ENCODE results near the gene CFAP299. TPM values are rescaled to one million over a fixed set of nuclear protein-coding genes. Genes with fewer than 3 reads are reported as not detected.

Gene CFAP299
- total RNA-seq, 1 experiment from 2014 or later, result not detected

DNA sequence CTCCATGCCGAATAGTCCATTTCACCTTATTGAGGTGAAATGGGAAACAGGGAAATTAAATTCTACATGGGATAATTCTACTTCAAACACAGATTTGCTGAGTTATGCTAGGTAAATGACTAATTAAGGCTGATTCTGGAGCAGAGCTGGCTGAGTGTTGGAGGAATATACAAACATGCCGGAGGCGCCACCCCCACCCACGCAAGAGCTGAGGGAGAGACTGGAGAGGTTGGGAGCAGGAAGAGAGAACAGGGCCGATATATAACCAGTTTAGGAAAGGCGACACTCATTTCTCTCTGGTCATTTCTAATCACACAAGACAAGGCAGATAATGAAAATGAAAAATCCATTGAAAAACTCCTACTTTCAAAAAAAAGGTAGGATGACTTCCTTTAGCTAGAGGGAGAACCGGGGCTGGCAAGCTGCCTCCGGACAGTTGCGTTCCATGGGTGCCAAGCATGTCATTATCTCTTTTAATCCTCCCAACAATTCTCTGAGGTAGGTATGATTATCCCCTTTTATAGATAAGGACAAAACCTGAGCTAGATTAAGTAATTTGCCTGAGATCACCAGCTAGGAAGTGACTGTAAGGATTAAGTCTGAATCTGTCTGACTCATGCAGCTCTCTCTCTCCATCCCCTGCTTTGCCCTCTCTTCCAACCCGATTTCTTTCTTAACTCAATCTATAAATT lies 27.6 kb upstream of the CFAP299 start (continued):
- TF ChIP-seq, protein P1, sequence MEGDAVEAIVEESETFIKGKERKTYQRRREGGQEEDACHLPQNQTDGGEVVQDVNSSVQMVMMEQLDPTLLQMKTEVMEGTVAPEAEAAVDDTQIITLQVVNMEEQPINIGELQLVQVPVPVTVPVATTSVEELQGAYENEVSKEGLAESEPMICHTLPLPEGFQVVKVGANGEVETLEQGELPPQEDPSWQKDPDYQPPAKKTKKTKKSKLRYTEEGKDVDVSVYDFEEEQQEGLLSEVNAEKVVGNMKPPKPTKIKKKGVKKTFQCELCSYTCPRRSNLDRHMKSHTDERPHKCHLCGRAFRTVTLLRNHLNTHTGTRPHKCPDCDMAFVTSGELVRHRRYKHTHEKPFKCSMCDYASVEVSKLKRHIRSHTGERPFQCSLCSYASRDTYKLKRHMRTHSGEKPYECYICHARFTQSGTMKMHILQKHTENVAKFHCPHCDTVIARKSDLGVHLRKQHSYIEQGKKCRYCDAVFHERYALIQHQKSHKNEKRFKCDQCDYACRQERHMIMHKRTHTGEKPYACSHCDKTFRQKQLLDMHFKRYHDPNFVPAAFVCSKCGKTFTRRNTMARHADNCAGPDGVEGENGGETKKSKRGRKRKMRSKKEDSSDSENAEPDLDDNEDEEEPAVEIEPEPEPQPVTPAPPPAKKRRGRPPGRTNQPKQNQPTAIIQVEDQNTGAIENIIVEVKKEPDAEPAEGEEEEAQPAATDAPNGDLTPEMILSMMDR (IDR thresholded peaks at IDR 0.05 in 2 of 3, conservative IDR thresholded peaks at IDR 0.05 in 1 of 3; ENCODE audit: borderline replicate concordance in 1 of 3, insufficient read depth in 1 of 3, low read depth in 2 of 3, low read length in 2 of 3), result no peak
- TF ChIP-seq POLR2A (IDR thresholded peaks at IDR 0.05; ENCODE audit: borderline replicate concordance, extremely low read depth, insufficient read depth, insufficient read length) (no peak), POLR2AphosphoS5 (IDR thresholded peaks at IDR 0.05; ENCODE audit: low read depth, low read length) (no peak), CEBPB (IDR thresholded peaks at IDR 0.05; ENCODE audit: low read depth) (no peak), YY1 (IDR thresholded peaks at IDR 0.05; ENCODE audit: extremely low read depth, insufficient replicate concordance, low read depth, low read length) (no peak), EZH2phosphoT487 (IDR thresholded peaks at IDR 0.05; ENCODE audit: borderline replicate concordance) (no peak), TCF7L2 (IDR thresholded peaks at IDR 0.05; ENCODE audit: borderline replicate concordance, extremely low read depth, insufficient read depth, insufficient read length) (no peak), ZNF274 (IDR thresholded peaks at IDR 0.05; ENCODE audit: low read depth, low read length) (no peak), ZFX (IDR thresholded peaks at IDR 0.05) (no peak)

DNA sequence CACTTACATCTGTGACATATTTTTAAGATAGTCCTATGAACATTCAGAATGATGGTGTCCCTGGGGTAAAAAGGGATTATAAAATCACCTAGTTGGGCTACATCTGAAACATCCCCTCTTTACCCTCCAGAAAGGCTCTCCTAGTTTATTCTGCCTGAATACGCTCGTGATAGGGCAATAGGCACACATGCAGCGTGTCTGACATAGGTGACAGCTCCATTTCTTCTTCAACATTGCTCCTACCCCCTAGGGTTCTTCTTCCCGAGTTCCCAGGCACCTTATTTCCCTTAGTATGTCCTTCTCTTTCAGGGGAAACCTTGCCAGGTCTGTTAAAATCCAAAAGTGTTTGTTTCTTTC lies 27.1 kb upstream of the CFAP299 start:
- H4K20me1 ChIP-seq (ENCODE audit: insufficient read depth), result no peaks in the 10 kb centered on the region
- H3K4me1 ChIP-seq (ENCODE audit: control insufficient read depth in 1 of 2, insufficient read depth in 2 of 2, low read length in 2 of 2), result no peaks in the 10 kb centered on the region
- no peaks in the 10 kb centered on the region for H3K79me2 ChIP-seq (ENCODE audit: insufficient read depth, low read length)
- H3K4me2 ChIP-seq (ENCODE audit: low read length), result no peak overlapping the region
- H3K9me3 ChIP-seq (ENCODE audit: control insufficient read depth in 1 of 2, insufficient read depth in 1 of 2, low read depth in 1 of 2, low read length in 2 of 2), result no peaks in the 10 kb centered on the region
- no peak overlapping the region for H3K27ac ChIP-seq (ENCODE audit: low read depth, low read length)
- TF ChIP-seq POLR2A (IDR thresholded peaks at IDR 0.05; ENCODE audit: borderline replicate concordance, extremely low read depth, insufficient read depth, insufficient read length), result no peak
- no peak for TF ChIP-seq JUND (IDR thresholded peaks at IDR 0.05)
- TF ChIP-seq, protein P2, sequence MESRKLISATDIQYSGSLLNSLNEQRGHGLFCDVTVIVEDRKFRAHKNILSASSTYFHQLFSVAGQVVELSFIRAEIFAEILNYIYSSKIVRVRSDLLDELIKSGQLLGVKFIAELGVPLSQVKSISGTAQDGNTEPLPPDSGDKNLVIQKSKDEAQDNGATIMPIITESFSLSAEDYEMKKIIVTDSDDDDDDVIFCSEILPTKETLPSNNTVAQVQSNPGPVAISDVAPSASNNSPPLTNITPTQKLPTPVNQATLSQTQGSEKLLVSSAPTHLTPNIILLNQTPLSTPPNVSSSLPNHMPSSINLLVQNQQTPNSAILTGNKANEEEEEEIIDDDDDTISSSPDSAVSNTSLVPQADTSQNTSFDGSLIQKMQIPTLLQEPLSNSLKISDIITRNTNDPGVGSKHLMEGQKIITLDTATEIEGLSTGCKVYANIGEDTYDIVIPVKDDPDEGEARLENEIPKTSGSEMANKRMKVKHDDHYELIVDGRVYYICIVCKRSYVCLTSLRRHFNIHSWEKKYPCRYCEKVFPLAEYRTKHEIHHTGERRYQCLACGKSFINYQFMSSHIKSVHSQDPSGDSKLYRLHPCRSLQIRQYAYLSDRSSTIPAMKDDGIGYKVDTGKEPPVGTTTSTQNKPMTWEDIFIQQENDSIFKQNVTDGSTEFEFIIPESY (IDR thresholded peaks at IDR 0.05; ENCODE audit: extremely low read depth, insufficient replicate concordance, low read length), result no peak
- TF ChIP-seq EGR1 (IDR thresholded peaks at IDR 0.05; ENCODE audit: low read depth), result no peak
- TF ChIP-seq, protein P3, sequence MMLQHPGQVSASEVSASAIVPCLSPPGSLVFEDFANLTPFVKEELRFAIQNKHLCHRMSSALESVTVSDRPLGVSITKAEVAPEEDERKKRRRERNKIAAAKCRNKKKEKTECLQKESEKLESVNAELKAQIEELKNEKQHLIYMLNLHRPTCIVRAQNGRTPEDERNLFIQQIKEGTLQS (IDR thresholded peaks at IDR 0.05), result no peak
- no peak for TF ChIP-seq EZH2phosphoT487 (IDR thresholded peaks at IDR 0.05; ENCODE audit: borderline replicate concordance)
- no peak for TF ChIP-seq ELF1 (IDR thresholded peaks at IDR 0.05; ENCODE audit: borderline replicate concordance, low read depth)
- TF ChIP-seq YY1 (IDR thresholded peaks at IDR 0.05; ENCODE audit: extremely low read depth, insufficient replicate concordance, low read depth, low read length), result no peak
- TF ChIP-seq SP1 (IDR thresholded peaks at IDR 0.05; ENCODE audit: low read depth), result no peak
- TF ChIP-seq CBX3 (IDR thresholded peaks at IDR 0.05; ENCODE audit: low read depth), result no peak
- peaks cover 71% of the 10 kb centered on the region for H3K27me3 ChIP-seq (ENCODE audit: insufficient read depth, low read length)
- intact Hi-C loops (cut with micrococcal nuclease), result no loop called here
- H3K9me2 ChIP-seq (ENCODE audit: insufficient read depth), result no peaks in the 10 kb centered on the region
- RAD21 ChIA-PET (ENCODE audit: low non-redundant PET in 1 of 2, low total read pairs in 2 of 2, uncharacterized antibody in 2 of 2, unreplicated experiment in 2 of 2), result no interaction called here
- POLR2A ChIA-PET, result no interaction called here
- CTCF ChIA-PET, result no interaction called here
- no peak overlapping the region for H3K4me3 ChIP-seq (replicated peaks in 1 of 2; ENCODE audit: low read depth in 1 of 2, low read length in 2 of 2)
- H3K36me3 ChIP-seq (ENCODE audit: control insufficient read depth in 1 of 2, insufficient read depth in 2 of 2, low read length in 2 of 2), result no peaks in the 10 kb centered on the region
- no peak overlapping the region for H3K9ac ChIP-seq (ENCODE audit: low read length)
- no peak for ATAC-seq
- H2AFZ ChIP-seq (ENCODE audit: low read depth, low read length, poor library complexity, severe bottlenecking), result no peak overlapping the region
- DNase-seq (ENCODE audit: low read depth, low spot score), result no peak
- no TSS peak for BruUV-seq (replicated peaks)

Measured in HCT116 (cell line).